ENCODE data around the gene MUC6.

MUC6 gene

GRCh38 chr11:1072116-1072820, 35.8 kb upstream of the MUC6 start:
- in situ Hi-C loops (cut with HindIII; ENCODE audit: low sequenced_read_pairs), result no loop called here

GRCh38 chr11:1071571-1072115, 35.1 kb upstream of the MUC6 start:
- no peak overlapping the region for H3K4me3 ChIP-seq (ENCODE audit: low read depth, low read length)
- in situ Hi-C loops (cut with HindIII; ENCODE audit: low sequenced_read_pairs), result no loop called here
- DNase-seq (ENCODE audit: low read depth, low spot score), result no peak
- TF ChIP-seq CTCF (IDR thresholded peaks at IDR 0.05; ENCODE audit: low read depth, low read length), result no peak

More at GRCh38 chr11:1072116-1072820, 35.8 kb upstream of the MUC6 start:
- DNase-seq (ENCODE audit: low read depth, low spot score), result peak; percentile 52
- no peak overlapping the region for H3K4me3 ChIP-seq (ENCODE audit: low read depth, low read length)
- TF ChIP-seq CTCF (IDR thresholded peaks at IDR 0.05; ENCODE audit: low read depth, low read length), result no peak

GRCh38 chr11:1070594-1071462, 34.3 kb upstream of the MUC6 start:
- TF ChIP-seq CTCF (IDR thresholded peaks at IDR 0.05; ENCODE audit: low read depth, low read length), result no peak
- in situ Hi-C loops (cut with HindIII; ENCODE audit: low sequenced_read_pairs), result no loop called here
- DNase-seq (ENCODE audit: low read depth, low spot score), result no peak
- H3K4me3 ChIP-seq (ENCODE audit: low read depth, low read length), result no peak overlapping the region

GRCh38 chr11:1069740-1070139, 33.2 kb upstream of the MUC6 start:
- TF ChIP-seq CTCF (IDR thresholded peaks at IDR 0.05; ENCODE audit: low read depth, low read length), result no peak
- DNase-seq (ENCODE audit: low read depth, low spot score), result no peak
- in situ Hi-C loops (cut with HindIII; ENCODE audit: low sequenced_read_pairs), result no loop called here
- H3K4me3 ChIP-seq (ENCODE audit: low read depth, low read length), result no peak overlapping the region

GRCh38 chr11:1067812-1068496, 31.4 kb upstream of the MUC6 start:
- H3K4me3 ChIP-seq (ENCODE audit: low read depth, low read length), result no peak overlapping the region
- DNase-seq (ENCODE audit: low read depth, low spot score), result no peak
- in situ Hi-C loops (cut with HindIII; ENCODE audit: low sequenced_read_pairs), result no loop called here
- no peak for TF ChIP-seq CTCF (IDR thresholded peaks at IDR 0.05; ENCODE audit: low read depth, low read length)

- no peak for TF ChIP-seq CTCF (IDR thresholded peaks at IDR 0.05; ENCODE audit: low read depth, low read length)
- no peak overlapping the region for H3K4me3 ChIP-seq (ENCODE audit: low read depth, low read length)
- in situ Hi-C loops (cut with HindIII; ENCODE audit: low sequenced_read_pairs), result no loop called here
- no peak for DNase-seq (ENCODE audit: low read depth, low spot score)
Measured at GRCh38 chr11:1064167-1064566, 27.6 kb upstream of the MUC6 start.
